ENCODE data around the gene PPP4R4.

The PPP4R4 gene

GRCh38 chr14:94314890-94315289 is 140.8 kb downstream of the PPP4R4 start:
- Mint-ChIP-seq H3K4me1 (no peaks in the 10 kb centered on the region), H3K27me3 (no peaks in the 10 kb centered on the region), H3K36me3 (no peaks in the 10 kb centered on the region), H3K27ac (no peak overlapping the region), H3K9me3 (peaks cover 12% of the 10 kb centered on the region), H3K4me3 (no peak overlapping the region)
- ATAC-seq: no peak

GRCh38 chr14:94316692-94317091 is 142.6 kb downstream of the PPP4R4 start:
- no peaks in the 10 kb centered on the region for H3K4me1 Mint-ChIP-seq
- no peaks in the 10 kb centered on the region for H3K36me3 Mint-ChIP-seq
- H3K27ac Mint-ChIP-seq: no peak overlapping the region
- H3K27me3 Mint-ChIP-seq: no peaks in the 10 kb centered on the region
- no peak overlapping the region for H3K4me3 Mint-ChIP-seq
- peaks cover 12% of the 10 kb centered on the region for H3K9me3 Mint-ChIP-seq
- no peak for ATAC-seq

GRCh38 chr14:94317259-94317658 is 143.1 kb downstream of the PPP4R4 start:
- H3K27ac Mint-ChIP-seq: no peak overlapping the region
- no peak overlapping the region for H3K4me3 Mint-ChIP-seq
- no peak for ATAC-seq

GRCh38 chr14:94320243-94320642 is 146.1 kb downstream of the PPP4R4 start:
- Mint-ChIP-seq H3K4me1 (no peaks in the 10 kb centered on the region), H3K4me3 (no peak overlapping the region), H3K9me3 (peaks cover 10% of the 10 kb centered on the region), H3K36me3 (no peaks in the 10 kb centered on the region), H3K27me3 (no peaks in the 10 kb centered on the region), H3K27ac (no peak overlapping the region)
- no peak for ATAC-seq

More at GRCh38 chr14:94317259-94317658, 143.1 kb downstream of the PPP4R4 start:
- Mint-ChIP-seq H3K36me3 (no peaks in the 10 kb centered on the region), H3K4me1 (no peaks in the 10 kb centered on the region), H3K27me3 (no peaks in the 10 kb centered on the region), H3K9me3 (peaks cover 12% of the 10 kb centered on the region)

- Mint-ChIP-seq H3K27me3 (no peaks in the 10 kb centered on the region), H3K9me3 (peaks cover 3% of the 10 kb centered on the region), H3K4me3 (no peak overlapping the region), H3K4me1 (no peaks in the 10 kb centered on the region), H3K27ac (no peak overlapping the region), H3K36me3 (no peaks in the 10 kb centered on the region)
- ATAC-seq: peak; percentile 8
Observed at GRCh38 chr14:94321421-94322271, 147.5 kb downstream of the PPP4R4 start.

GRCh38 chr14:94322648-94323570 is 148.8 kb downstream of the PPP4R4 start, which contains the start of gene SERPINA6:
SERPINA6 (minus strand) TSS chr14:94323336; CDS start chr14:94314648, 8,688 bp downstream.
- Mint-ChIP-seq H3K4me3 (no peak within 1 kb of the TSS), H3K36me3 (no peaks in the 10 kb centered on the region), H3K27me3 (no peaks in the 10 kb centered on the region), H3K27ac (no peak within 1 kb of the TSS), H3K9me3 (peaks cover 3% of the 10 kb centered on the region), H3K4me1 (no peaks in the 10 kb centered on the region)
- peak; percentile 39 for ATAC-seq

GRCh38 chr14:94328196-94328595 is 154.1 kb downstream of the PPP4R4 start:
- Mint-ChIP-seq H3K9me3 (peaks cover 4% of the 10 kb centered on the region), H3K27ac (no peak overlapping the region), H3K36me3 (no peaks in the 10 kb centered on the region), H3K4me3 (no peak overlapping the region), H3K4me1 (no peaks in the 10 kb centered on the region), H3K27me3 (no peaks in the 10 kb centered on the region)
- ATAC-seq: peak; percentile 44

Data from stimulated activated memory B cell treated with anti-CD40 and anti-IgM and Interleukin-4, amounts not matched to agents 10 μg/mL and 1 μg/mL and 100 μg/mL, for 72 hours (primary cell).